HCT116 (cell line): ENCODE measurements around the gene TMUB1. TPM values are rescaled to one million over a fixed set of nuclear protein-coding genes. Genes with fewer than 3 reads are reported as not detected.
A peak's percentile ranks its signal among the peaks of the same experiment; 100 is the strongest.

ENCODE experiments used
- ATAC-seq: fragments of 200-7000 bp; cut with Tn5 transposase; 2 replicates; pipeline ENCODE4 v1.9.1; 2020; ENCODE audit warnings: mild to moderate bottlenecking, moderate library complexity
- BruUV-seq: library from RNA; stranded (reverse); fragments of 400-500 nt; replicated peaks from 2 replicates; lab custom pipeline; 2021; lab: Mats Ljungman, UMichigan
- CTCF ChIA-PET: fragments of 300-600 bp; sonication (Branson Sonifier 250); formaldehyde crosslinking; loops from one replicate; lab custom pipeline; 2021; ENCODE audit warnings: antibody characterized with exemption; lab: Charles Lee
- POLR2A ChIA-PET: fragments of 300-600, 350-600 bp; sonication (Branson Sonifier 250); formaldehyde crosslinking; loops from one replicate; lab custom pipeline; 2021; ENCODE audit warnings: antibody characterized with exemption; lab: Charles Lee
- RAD21 ChIA-PET, 2 experiments: fragments of 300-600 bp; sonication (Branson Sonifier 250); formaldehyde crosslinking; loops; one replicate each; lab custom pipeline; 2023; ENCODE audit warnings: low total read pairs in 2 of 2; ENCODE audit not compliant: uncharacterized antibody in 2 of 2, unreplicated experiment in 2 of 2, low non-redundant PET in 1 of 2; lab: Charles Lee
- DNase-seq: peaks from one replicate; pipeline ENCODE4 v3.0.0-alpha.2; 2010; ENCODE audit warnings: low read depth, low spot score
- H2AFZ ChIP-seq: fragments of 200-600 bp; shearing (Covaris generic), sonication (generic); 2 replicates; pipeline ENCODE4 v1.6.1; 2017; ENCODE audit warnings: low read depth, mixed run types, mixed read lengths, antibody characterized with exemption, low read length; ENCODE audit not compliant: poor library complexity, severe bottlenecking
- H3K27ac ChIP-seq: 2 replicates; pipeline ENCODE4 v1.5.1; 2012; ENCODE audit warnings: low read depth, low read length
- H3K27me3 ChIP-seq: fragments of 200-600 bp; sonication (generic); 2 replicates; pipeline ENCODE4 v1.6.1; 2016; ENCODE audit warnings: mixed run types, low read length, mixed read lengths; ENCODE audit not compliant: insufficient read depth
- H3K36me3 ChIP-seq, 2 experiments: fragments of 200-500 bp in 1 of 2; fragments of 200-600 bp in 1 of 2; sonication (Bioruptor generic) in 1 of 2; sonication (generic) in 1 of 2; 2 replicates each; pipeline versions ENCODE4 v1.5.1 to v1.6.1; 2014 to 2016; ENCODE audit warnings: low read length in 2 of 2, inconsistent platforms in 1 of 2, mixed read lengths in 1 of 2, mixed run types in 1 of 2; ENCODE audit not compliant: insufficient read depth in 2 of 2, control insufficient read depth in 1 of 2
- H3K4me1 ChIP-seq, 2 experiments: fragments of 200-600 bp in 1 of 2; sonication (generic) in 1 of 2; 2 replicates each; pipeline versions ENCODE4 v1.5.1 to v1.6.1; 2012 to 2017; ENCODE audit warnings: low read length in 2 of 2, inconsistent platforms in 1 of 2, mild to moderate bottlenecking in 1 of 2, mixed read lengths in 1 of 2, mixed run types in 1 of 2, moderate library complexity in 1 of 2; ENCODE audit not compliant: insufficient read depth in 2 of 2, control insufficient read depth in 1 of 2
- H3K4me2 ChIP-seq: fragments of 200-600 bp; sonication (generic); 2 replicates; pipeline ENCODE4 v1.6.1; 2017; ENCODE audit warnings: mixed run types, low read length, mixed read lengths
- H3K4me3 ChIP-seq, 2 experiments: fragments of 200-600 bp in 1 of 2; sonication (generic) in 1 of 2; replicated peaks in 1 of 2; 2 replicates each; pipeline ENCODE4 v1.5.1; 2011 to 2016; ENCODE audit warnings: low read length in 2 of 2, control low read depth in 1 of 2, low read depth in 1 of 2, mild to moderate bottlenecking in 1 of 2, mixed read lengths in 1 of 2, mixed run types in 1 of 2
- H3K79me2 ChIP-seq: fragments of 200-600 bp; sonication (generic); 2 replicates; pipeline ENCODE4 v1.6.1; 2017; ENCODE audit warnings: mild to moderate bottlenecking, mixed run types, low read length, moderate library complexity, mixed read lengths; ENCODE audit not compliant: insufficient read depth
- H3K9ac ChIP-seq: fragments of 200-600 bp; sonication (generic); 2 replicates; pipeline ENCODE4 v1.6.1; 2016; ENCODE audit warnings: low read length, mixed read lengths
- H3K9me2 ChIP-seq: fragments of 200-600 bp; sonication (generic), shearing (Covaris generic); 2 replicates; pipeline ENCODE4 v1.6.1; 2017; ENCODE audit warnings: mixed run types, mild to moderate bottlenecking, moderate library complexity; ENCODE audit not compliant: insufficient read depth
- H3K9me3 ChIP-seq, 2 experiments: fragments of 200-500 bp in 1 of 2; fragments of 200-600 bp in 1 of 2; sonication (Bioruptor generic) in 1 of 2; sonication (generic) in 1 of 2; 2 replicates each; pipeline ENCODE4 v1.6.1; 2014 to 2017; ENCODE audit warnings: low read length in 2 of 2, mixed read lengths in 2 of 2, inconsistent platforms in 1 of 2, low read depth in 1 of 2, mild to moderate bottlenecking in 1 of 2, mixed run types in 1 of 2, moderate library complexity in 1 of 2; ENCODE audit not compliant: control insufficient read depth in 1 of 2, insufficient read depth in 1 of 2
- H4K20me1 ChIP-seq: fragments of 200-600 bp; sonication (generic), shearing (Covaris generic); 2 replicates; pipeline ENCODE4 v1.6.1; 2017; ENCODE audit warnings: mixed run types, mild to moderate bottlenecking, moderate library complexity; ENCODE audit not compliant: insufficient read depth
- CTCF ChIP-seq, 3 experiments: fragments of 200-600 bp in 1 of 3; sonication (generic) in 1 of 3; IDR thresholded peaks in 2 of 3; conservative IDR thresholded peaks in 1 of 3; 2 replicates each; pipeline ENCODE4 v1.5.1; 2012 to 2017; ENCODE audit warnings: low read depth in 2 of 3, low read length in 2 of 3, antibody characterized with exemption in 1 of 3, borderline replicate concordance in 1 of 3, control low read depth in 1 of 3, mild to moderate bottlenecking in 1 of 3, mixed read lengths in 1 of 3, mixed run types in 1 of 3, moderate library complexity in 1 of 3; ENCODE audit not compliant: insufficient read depth in 1 of 3
- EZH2 ChIP-seq: fragments of 200-600 bp; sonication (generic); IDR thresholded peaks from 2 replicates; pipeline ENCODE4 v1.6.1; 2017; ENCODE audit warnings: antibody characterized with exemption, mixed run types
- POLR2AphosphoS5 ChIP-seq: IDR thresholded peaks from 2 replicates; pipeline ENCODE4 v1.6.1; 2011; ENCODE audit warnings: mild to moderate bottlenecking, low read depth, low read length, moderate library complexity
- ZFX ChIP-seq: fragments of 450-650 bp; IDR thresholded peaks from 2 replicates; pipeline ENCODE4 v1.6.1; 2017
- intact Hi-C: fragments of 100-400 bp; cut with micrococcal nuclease; formaldehyde crosslinking; loops from 2 replicates; pipeline ENCODE4 v1.10.0; 2022
- total RNA-seq: library from RNA; stranded (reverse); gene quantifications from one replicate; pipeline ENCODE4 v1.2.1, GENCODE V29; 2021; ENCODE audit not compliant: unreplicated experiment

Gene TMUB1
- total RNA-seq, 1 experiment from 2014 or later: 75.8 TPM

GRCh38 chr7:151087245-151088018 lies 4.1 kb upstream of the TMUB1 start:
- no peaks in the 10 kb centered on the region; the same call in 1 of the 2 replicates for H4K20me1 ChIP-seq
- no peak for DNase-seq
- intact Hi-C loops: no loop called here
- H3K27ac ChIP-seq: peak overlapping the region; percentile 90
- TF ChIP-seq EZH2: no peak
- peak; percentile 92 for TF ChIP-seq ZFX
- TF ChIP-seq CTCF (IDR thresholded peaks at IDR 0.05 in 2 of 3, conservative IDR thresholded peaks at IDR 0.05 in 1 of 3; ENCODE audit: borderline replicate concordance in 1 of 3, insufficient read depth in 1 of 3, low read depth in 2 of 3, low read length in 2 of 3): 0 out of 6 replicates have a peak, but pooled peaks of 2 of the 3 experiments have one; percentile 15 to 20
- 0 out of 2 replicates have a peak, but pooled peaks have one; percentile 34 for TF ChIP-seq POLR2AphosphoS5
- no peaks in the 10 kb centered on the region for H3K9me2 ChIP-seq
- peak overlapping the region; percentile 93 for H3K4me2 ChIP-seq
- H3K36me3 ChIP-seq: peaks cover 0 to 17% of the 10 kb centered on the region in 2 experiments; a peak in 1 of 4 replicates
- H3K27me3 ChIP-seq: no peaks in the 10 kb centered on the region
- peaks cover 18 to 37% of the 10 kb centered on the region in 2 experiments; a peak in 3 of 4 replicates for H3K4me1 ChIP-seq
- no peaks in the 10 kb centered on the region for H3K9me3 ChIP-seq
- ChIA-PET POLR2A (no interaction called here), RAD21 (interaction anchor here in 1 of 2 experiments (0.6 kb wide), 1 partner anchor 80 kb away, joined by 5 read pairs; no protein-coding TSS in a partner anchor), CTCF (interaction anchor here (1.0 kb wide), 1 partner anchor 11 kb away, joined by 3 read pairs; no protein-coding TSS in a partner anchor)
- H2AFZ ChIP-seq: no peak overlapping the region
- H3K79me2 ChIP-seq: peaks cover 65% of the 10 kb centered on the region
- ATAC-seq: peak; percentile 19
- peak overlapping the region; percentile 94 for H3K9ac ChIP-seq
- no TSS peak for BruUV-seq
- peak overlapping the region; percentile 90 to 98 for H3K4me3 ChIP-seq
